SU-DHL-6 (cell line): ENCODE results near the gene RAB2B.

Experiments used
- H2AFZ ChIP-seq: fragments of 200-600 bp; sonication (generic); 2 replicates; pipeline ENCODE4 v1.6.1; 2014; ENCODE audit warnings: low read depth, mild to moderate bottlenecking, moderate library complexity, mixed read lengths, antibody characterized with exemption, low read length; ENCODE audit not compliant: severe bottlenecking
- H3F3A ChIP-seq: fragments of 200-600 bp; shearing (Covaris generic); 2 replicates; pipeline ENCODE4 v1.6.0; 2016; ENCODE audit warnings: antibody characterized with exemption, mild to moderate bottlenecking; ENCODE audit not compliant: insufficient read depth
- H3K27ac ChIP-seq: fragments of 200-600 bp; sonication (generic); 2 replicates; pipeline ENCODE4 v1.5.1; 2016; ENCODE audit warnings: low read depth, mild to moderate bottlenecking, low read length, moderate library complexity, mixed read lengths
- H3K27me3 ChIP-seq: fragments of 200-600 bp; sonication (generic), shearing (Covaris generic); 2 replicates; pipeline ENCODE4 v1.6.0; 2014; ENCODE audit warnings: mild to moderate bottlenecking, low read length
- H3K36me3 ChIP-seq: fragments of 200-600 bp; sonication (generic); 2 replicates; pipeline ENCODE4 v1.6.1; 2014; ENCODE audit warnings: mild to moderate bottlenecking, low read length, mixed read lengths
- H3K4me2 ChIP-seq: fragments of 300-600, 200-600 bp; shearing (Covaris generic), sonication (generic); 2 replicates; pipeline ENCODE4 v1.6.0; 2014; ENCODE audit warnings: low read length, low read depth, mild to moderate bottlenecking; ENCODE audit not compliant: poor library complexity, severe bottlenecking
- H3K4me3 ChIP-seq: fragments of 200-600 bp; sonication (generic); 2 replicates; pipeline ENCODE4 v1.5.1; 2014; ENCODE audit warnings: antibody characterized with exemption, low read length, mild to moderate bottlenecking, mixed read lengths; ENCODE audit not compliant: insufficient read depth, poor library complexity, severe bottlenecking
- H3K79me2 ChIP-seq: fragments of 200-600 bp; sonication (generic); 2 replicates; pipeline ENCODE4 v1.6.1; 2014; ENCODE audit warnings: mild to moderate bottlenecking, low read length, moderate library complexity; ENCODE audit not compliant: insufficient read depth
- H3K9ac ChIP-seq: fragments of 200-600 bp; sonication (generic); 2 replicates; pipeline ENCODE4 v1.7.0; 2014; ENCODE audit warnings: mild to moderate bottlenecking, low read length
- H3K9me2 ChIP-seq: fragments of 200-600 bp; sonication (generic); replicated peaks from 2 replicates; pipeline ENCODE4 v1.6.1; 2014; ENCODE audit warnings: low read length; ENCODE audit not compliant: insufficient read depth
- H3K9me3 ChIP-seq: fragments of 200-600 bp; sonication (generic); 2 replicates; pipeline ENCODE4 v1.6.1; 2014; ENCODE audit warnings: low read length, mixed read lengths; ENCODE audit not compliant: insufficient read depth
- H4K20me1 ChIP-seq: fragments of 200-600 bp; sonication (generic); 2 replicates; pipeline ENCODE4 v1.6.1; 2014; ENCODE audit warnings: low read depth, mild to moderate bottlenecking, antibody characterized with exemption, low read length, moderate library complexity, mixed read lengths
- EZH2phosphoT487 ChIP-seq: fragments of 200-600 bp; sonication (generic), shearing (Covaris generic); conservative IDR thresholded peaks from 2 replicates; pipeline ENCODE4 v1.6.1; 2018; ENCODE audit warnings: mild to moderate bottlenecking, antibody characterized with exemption, low read length, moderate library complexity, mixed read lengths
- TF ChIP-seq, protein P1 (sequence below): fragments of 200-600 bp; sonication (generic); IDR thresholded peaks from one replicate; pipeline ENCODE4 v1.5.1; 2017; ENCODE audit warnings: antibody characterized with exemption, mild to moderate bottlenecking, low read length, moderate library complexity; ENCODE audit not compliant: insufficient read depth, poor library complexity, severe bottlenecking

RAB2B gene

DNA sequence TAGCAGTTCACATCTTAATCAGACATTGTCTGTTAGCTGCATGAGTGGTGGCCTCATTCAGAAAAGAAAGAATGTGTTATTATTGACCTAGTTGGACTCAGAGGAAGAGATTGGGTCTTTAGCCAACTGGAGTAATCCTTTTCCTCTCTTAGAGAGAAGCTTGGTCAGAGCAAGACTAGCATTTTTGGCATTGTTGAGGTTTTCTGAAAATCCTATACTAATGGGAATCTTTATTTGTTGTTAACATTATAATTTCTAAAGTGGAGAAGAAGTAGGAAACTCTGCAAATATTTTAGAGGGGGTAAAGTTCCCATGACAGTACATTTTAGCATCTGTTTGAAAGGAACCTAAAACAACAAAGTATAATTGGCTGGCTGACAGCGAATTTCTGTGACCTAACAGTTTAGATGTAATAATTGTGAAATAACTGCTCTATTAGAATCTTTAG is 9.9 kb upstream of the RAB2B start:
- H3K9ac ChIP-seq: no peak overlapping the region
- no peaks in the 10 kb centered on the region for H3K27me3 ChIP-seq
- no peak overlapping the region for H3K4me3 ChIP-seq
- no peaks in the 10 kb centered on the region for H3K9me2 ChIP-seq
- H4K20me1 ChIP-seq: no peaks in the 10 kb centered on the region
- H3K36me3 ChIP-seq: peaks cover 10% of the 10 kb centered on the region; the same call in 1 of the 2 replicates
- no peaks in the 10 kb centered on the region for H3K9me3 ChIP-seq
- H3K4me2 ChIP-seq: no peak overlapping the region
- TF ChIP-seq EZH2phosphoT487: no peak
- TF ChIP-seq, protein P1, sequence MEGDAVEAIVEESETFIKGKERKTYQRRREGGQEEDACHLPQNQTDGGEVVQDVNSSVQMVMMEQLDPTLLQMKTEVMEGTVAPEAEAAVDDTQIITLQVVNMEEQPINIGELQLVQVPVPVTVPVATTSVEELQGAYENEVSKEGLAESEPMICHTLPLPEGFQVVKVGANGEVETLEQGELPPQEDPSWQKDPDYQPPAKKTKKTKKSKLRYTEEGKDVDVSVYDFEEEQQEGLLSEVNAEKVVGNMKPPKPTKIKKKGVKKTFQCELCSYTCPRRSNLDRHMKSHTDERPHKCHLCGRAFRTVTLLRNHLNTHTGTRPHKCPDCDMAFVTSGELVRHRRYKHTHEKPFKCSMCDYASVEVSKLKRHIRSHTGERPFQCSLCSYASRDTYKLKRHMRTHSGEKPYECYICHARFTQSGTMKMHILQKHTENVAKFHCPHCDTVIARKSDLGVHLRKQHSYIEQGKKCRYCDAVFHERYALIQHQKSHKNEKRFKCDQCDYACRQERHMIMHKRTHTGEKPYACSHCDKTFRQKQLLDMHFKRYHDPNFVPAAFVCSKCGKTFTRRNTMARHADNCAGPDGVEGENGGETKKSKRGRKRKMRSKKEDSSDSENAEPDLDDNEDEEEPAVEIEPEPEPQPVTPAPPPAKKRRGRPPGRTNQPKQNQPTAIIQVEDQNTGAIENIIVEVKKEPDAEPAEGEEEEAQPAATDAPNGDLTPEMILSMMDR: no peak
- 0 out of 2 replicates have a peak, but pooled peaks cover 4% of the 10 kb centered on the region for H3K79me2 ChIP-seq
- no peak overlapping the region for H2AFZ ChIP-seq
- no peak overlapping the region for H3K27ac ChIP-seq
- no peaks in the 10 kb centered on the region for H3F3A ChIP-seq

DNA sequence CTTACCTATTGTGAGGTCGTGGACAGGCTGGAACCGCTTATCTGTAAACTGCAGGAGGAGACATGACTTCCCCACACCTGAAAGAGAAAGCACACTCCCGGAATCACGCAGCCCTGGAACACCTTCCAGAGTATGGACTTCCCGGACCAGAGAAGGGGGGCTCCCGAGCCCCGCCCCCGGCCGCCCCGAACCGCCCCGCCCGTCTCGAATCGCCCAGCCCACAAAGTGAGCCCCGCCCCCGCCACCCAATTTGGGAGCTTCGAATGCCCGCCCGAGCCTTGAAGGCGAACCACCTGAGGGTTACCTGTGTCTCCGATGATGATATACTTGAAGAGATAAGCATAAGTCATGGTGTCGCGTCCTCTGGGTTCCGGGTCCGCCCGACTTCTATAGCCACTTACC is 235 bp downstream of the RAB2B start:
- Histone ChIP-seq H3K79me2 (peaks cover 42% of the 10 kb centered on the region), H3K27ac (peak overlapping the region; percentile 74), H4K20me1 (no peaks in the 10 kb centered on the region), H3K36me3 (0 out of 2 replicates have a peak, but pooled peaks cover 5% of the 10 kb centered on the region), H3K27me3 (no peaks in the 10 kb centered on the region), H3K9me2 (no peaks in the 10 kb centered on the region), H3K4me3 (peak overlapping the region; percentile 90), H2AFZ (peak overlapping the region; percentile 60), H3K4me2 (peak overlapping the region; percentile 81), H3F3A (no peaks in the 10 kb centered on the region), H3K9me3 (no peaks in the 10 kb centered on the region), H3K9ac (peak overlapping the region; percentile 71)
- TF ChIP-seq, protein P1: no peak
- TF ChIP-seq EZH2phosphoT487: no peak

DNA sequence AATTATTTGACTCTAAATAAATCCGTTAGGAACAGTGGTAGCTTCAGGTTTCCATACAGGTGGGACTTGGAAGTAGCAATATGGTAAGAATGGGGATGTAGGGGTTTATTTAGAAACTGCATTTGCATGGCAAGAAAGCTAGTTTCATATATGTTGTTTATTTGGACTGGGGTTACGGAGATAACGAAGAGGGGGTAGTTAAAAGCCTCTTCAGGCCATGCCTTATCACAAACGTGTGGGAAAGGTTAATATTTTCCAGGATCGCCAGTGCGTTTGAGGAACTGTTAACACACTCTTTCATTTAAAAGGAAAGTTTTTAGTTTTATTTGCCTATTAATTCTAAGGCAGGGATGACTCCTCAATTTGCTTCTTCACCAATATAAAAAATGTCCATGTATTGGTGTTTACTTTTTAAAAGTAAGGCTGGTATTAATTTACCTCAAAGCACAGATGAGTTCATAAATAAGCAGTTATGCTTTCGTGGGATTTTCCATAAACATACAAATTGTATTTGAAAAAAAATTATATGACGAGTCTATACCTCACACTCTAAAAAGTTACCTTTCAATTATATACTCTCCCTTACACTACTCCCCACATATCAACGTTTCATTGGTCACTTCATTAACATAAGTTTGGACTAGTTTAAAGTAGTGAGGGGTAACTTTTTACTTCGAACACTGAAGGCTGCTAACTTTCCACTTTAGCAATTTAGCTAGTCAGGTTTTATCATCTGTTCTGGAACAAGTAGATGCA is 814 bp downstream of the RAB2B start:
- Histone ChIP-seq H2AFZ (peak overlapping the region; percentile 60), H4K20me1 (no peaks in the 10 kb centered on the region), H3K9me3 (no peaks in the 10 kb centered on the region), H3K4me3 (peak overlapping the region; percentile 90), H3K27ac (peak overlapping the region; percentile 74), H3K27me3 (no peaks in the 10 kb centered on the region), H3F3A (no peaks in the 10 kb centered on the region), H3K79me2 (peaks cover 42% of the 10 kb centered on the region), H3K9me2 (no peaks in the 10 kb centered on the region), H3K4me2 (peak overlapping the region; percentile 81), H3K9ac (peak overlapping the region; percentile 71), H3K36me3 (0 out of 2 replicates have a peak, but pooled peaks cover 5% of the 10 kb centered on the region)
- TF ChIP-seq, protein P1: no peak
- TF ChIP-seq EZH2phosphoT487: no peak
